ENCODE data around the gene GGCX. TPM values are rescaled to one million over a fixed set of nuclear protein-coding genes. Genes with fewer than 3 reads are reported as not detected.

GGCX gene
- total RNA-seq, 4 donors from 2014 or later: 18.3 to 33.1 (median 28.2) TPM

DNA sequence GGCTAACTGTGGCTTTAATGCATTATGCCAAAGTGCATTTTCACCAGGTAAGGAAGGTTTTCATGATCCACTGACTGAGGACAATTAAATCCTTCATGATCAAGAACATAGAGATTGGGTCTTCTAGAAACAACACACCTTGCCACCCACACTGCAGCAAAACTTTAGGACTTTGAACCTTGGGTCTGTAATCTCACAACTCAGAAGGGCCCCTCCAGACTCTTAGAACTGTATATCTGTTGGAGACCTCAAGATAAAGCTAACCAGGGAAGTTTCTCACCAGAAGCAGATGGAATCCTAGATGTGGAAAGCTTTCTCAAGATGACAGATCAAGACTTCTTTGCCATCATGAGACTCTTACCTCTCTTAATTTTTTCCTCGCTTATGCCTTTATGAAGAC, 64.9 kb downstream of the GGCX start:
- in situ Hi-C loops (cut with MboI; ENCODE audit: low sequenced_read_pairs in 4 of 4) (no loop called here), intact Hi-C loops (cut with DNase I; ENCODE audit: low total_unique reads) (no loop called here)

More for the DNA sequence above, 64.9 kb downstream of the GGCX start:
- Histone ChIP-seq H3K9me3 (no peaks in the 10 kb centered on the region), H3K27ac (no peak overlapping the region), H3K36me3 (no peaks in the 10 kb centered on the region), H3K4me1 (peaks cover 0 to 5% of the 10 kb centered on the region in 2 donors), H3K4me3 (no peak overlapping the region), H3K27me3 (no peaks in the 10 kb centered on the region)
- no peak for ATAC-seq
- TF ChIP-seq CTCF (IDR thresholded peaks at IDR 0.05 in 4 of 5, conservative IDR thresholded peaks at IDR 0.05 in 1 of 5) (no peak), POLR2A (IDR thresholded peaks at IDR 0.05) (no peak)
- no peak for DNase-seq

Other genes starting within 250 kb of the GGCX start
- 10 to 100 TPM; 29.5 to 81.7 (median 61.9) TPM for gene TGOLN2, start 233.5 kb downstream of the GGCX start, total RNA-seq
- 100 to 1,000 TPM in 3 of 4 donors, 10 to 100 TPM in 1; 62.2 to 151 (median 116) TPM for gene RETSAT, start 207.0 kb downstream of the GGCX start, total RNA-seq
- 10 to 100 TPM; 15.9 to 31.7 (median 25.0) TPM for gene ELMOD3, start 206.7 kb downstream of the GGCX start, total RNA-seq
- 10 to 100 TPM; 15.9 to 35.6 (median 23.1) TPM for gene CAPG, start 151.1 kb downstream of the GGCX start, total RNA-seq
- gene SH2D6, start 142.8 kb downstream of the GGCX start, total RNA-seq: 1 to 10 TPM in 1 of 4 donors, not detected in 3; 3.5 TPM
- gene MAT2A, start 22.3 kb downstream of the GGCX start, total RNA-seq: 100 to 1,000 TPM in 1 of 4 donors, 10 to 100 TPM in 3; 33.2 to 131 (median 56.0) TPM
- gene VAMP8, start 16.1 kb upstream of the GGCX start, total RNA-seq: 10 to 100 TPM in 1 of 4 donors, 1 to 10 TPM in 3; 5.3 to 12.1 (median 7.1) TPM
- gene VAMP5, start 22.9 kb upstream of the GGCX start, total RNA-seq: 10 to 100 TPM; 19.9 to 47.0 (median 36.9) TPM
- 100 to 1,000 TPM; 207 to 235 (median 215) TPM for gene RNF181, start 34.3 kb upstream of the GGCX start, total RNA-seq
- 100 to 1,000 TPM in 1 of 4 donors, 10 to 100 TPM in 3; 44.4 to 102 (median 80.7) TPM for gene TMEM150A, start 41.2 kb upstream of the GGCX start, total RNA-seq
- 10 to 100 TPM; 28.4 to 35.4 (median 32.3) TPM for gene C2orf68, start 50.6 kb upstream of the GGCX start, total RNA-seq
- 100 to 1,000 TPM in 1 of 4 donors, 10 to 100 TPM in 3; 72.2 to 139 (median 92.1) TPM for gene USP39, start 54.7 kb upstream of the GGCX start, total RNA-seq
- not detected for gene SFTPB, start 106.7 kb upstream of the GGCX start, total RNA-seq
- gene GNLY, start 132.9 kb upstream of the GGCX start, total RNA-seq: 10 to 100 TPM in 2 of 4 donors, 1 to 10 TPM in 2; 3.6 to 36.1 (median 12.0) TPM
- 100 to 1,000 TPM; 122 to 266 (median 150) TPM for gene ATOH8, start 192.5 kb upstream of the GGCX start, total RNA-seq

Measured in gastrocnemius medialis (tissue), 4 donors.